Neural progenitor cell (in vitro differentiated cells): ENCODE data around the gene SUSD1. TPM values are rescaled to one million over a fixed set of nuclear protein-coding genes. Genes with fewer than 3 reads are reported as not detected.
A peak's percentile ranks its signal among the peaks of the same experiment; 100 is the strongest.

ENCODE experiments used
- DNase-seq: peaks from one replicate; pipeline ENCODE4 v3.0.0-alpha.2; 2016; ENCODE audit warnings: low spot score
- H2AFZ ChIP-seq: fragments of 200-600 bp; sonication (generic); replicated peaks from 2 replicates; pipeline ENCODE4 v1.6.1; 2016; ENCODE audit warnings: antibody characterized with exemption
- H3F3A ChIP-seq: fragments of 200-600 bp; sonication (generic); 2 replicates; pipeline ENCODE4 v1.6.1; 2016; ENCODE audit warnings: antibody characterized with exemption, low read depth
- H3K27ac ChIP-seq: fragments of 200-600 bp; sonication (generic); 2 replicates; pipeline ENCODE4 v1.5.1; 2016; ENCODE audit warnings: mild to moderate bottlenecking
- H3K27me3 ChIP-seq: fragments of 200-600 bp; sonication (generic); 2 replicates; pipeline ENCODE4 v1.6.1; 2016; ENCODE audit warnings: mild to moderate bottlenecking, moderate library complexity
- H3K36me3 ChIP-seq: fragments of 200-600 bp; sonication (generic); 2 replicates; pipeline ENCODE4 v1.5.1; 2016
- H3K4me1 ChIP-seq: fragments of 200-600 bp; sonication (generic); 2 replicates; pipeline ENCODE4 v1.6.1; 2016; ENCODE audit warnings: mixed run types
- H3K4me2 ChIP-seq: fragments of 200-600 bp; sonication (generic); 2 replicates; pipeline ENCODE4 v1.6.1; 2016
- H3K4me3 ChIP-seq: fragments of 200-600 bp; sonication (generic); 2 replicates; pipeline ENCODE4 v1.5.1; 2016
- H3K79me2 ChIP-seq: fragments of 200-600 bp; sonication (generic); 2 replicates; pipeline ENCODE4 v1.6.1; 2016; ENCODE audit warnings: low read depth
- H3K9ac ChIP-seq: fragments of 200-600 bp; sonication (generic); 2 replicates; pipeline ENCODE4 v1.6.1; 2016
- H3K9me3 ChIP-seq: fragments of 200-600 bp; sonication (generic); 2 replicates; pipeline ENCODE4 v1.5.1; 2016; ENCODE audit warnings: low read depth
- H4K20me1 ChIP-seq: fragments of 200-600 bp; sonication (generic); 2 replicates; pipeline ENCODE4 v1.6.1; 2016; ENCODE audit warnings: low read depth
- H3K27ac Mint-ChIP-seq: 3 replicates; pipeline ENCODE4 v1.8.0; 2021; ENCODE audit warnings: mixed read lengths
- H3K27me3 Mint-ChIP-seq: 2 replicates; pipeline ENCODE4 v1.8.0; 2022; ENCODE audit warnings: low read depth, mild to moderate bottlenecking, inconsistent platforms, moderate library complexity, mixed read lengths; ENCODE audit not compliant: insufficient read depth
- H3K36me3 Mint-ChIP-seq: 3 replicates; pipeline ENCODE4 v1.8.0; 2021; ENCODE audit warnings: mixed read lengths
- H3K4me1 Mint-ChIP-seq: 3 replicates; pipeline ENCODE4 v1.8.0; 2021; ENCODE audit warnings: mixed read lengths
- H3K4me3 Mint-ChIP-seq: 3 replicates; pipeline ENCODE4 v1.8.0; 2021; ENCODE audit warnings: mild to moderate bottlenecking, moderate library complexity, mixed read lengths
- H3K9me3 Mint-ChIP-seq: 3 replicates; pipeline ENCODE4 v1.8.0; 2020; ENCODE audit warnings: mixed read lengths
- CTCF ChIP-seq: fragments of 200-600 bp; sonication (generic); IDR thresholded peaks from 2 replicates; pipeline ENCODE4 v1.5.1; 2017; ENCODE audit warnings: antibody characterized with exemption, mild to moderate bottlenecking
- EZH2 ChIP-seq: fragments of 200-600 bp; sonication (generic); IDR thresholded peaks from 2 replicates; pipeline ENCODE4 v1.6.1; 2017; ENCODE audit warnings: antibody characterized with exemption, mild to moderate bottlenecking, moderate library complexity
- EZH2phosphoT487 ChIP-seq: fragments of 200-600 bp; sonication (generic); IDR thresholded peaks from 2 replicates; pipeline ENCODE4 v1.6.1; 2017; ENCODE audit warnings: antibody characterized with exemption
- total RNA-seq: library from RNA; depleted of rRNA; stranded (reverse); fragments of >200 nt; gene quantifications from 2 replicates; pipeline ENCODE4 v1.2.3, GENCODE V29; 2015; ENCODE audit warnings: low replicate concordance

SUSD1 gene
- total RNA-seq, 1 donor from 2014 or later = 12.0 TPM

- Histone ChIP-seq H3K4me2 (no peak overlapping the region), H3K36me3 (no peaks in the 10 kb centered on the region), H4K20me1 (no peaks in the 10 kb centered on the region), H3K27me3 (no peaks in the 10 kb centered on the region), H3F3A (peaks cover 20% of the 10 kb centered on the region), H3K4me3 (no peak overlapping the region), H3K9me3 (no peaks in the 10 kb centered on the region), H3K79me2 (no peaks in the 10 kb centered on the region), H3K27ac (no peak overlapping the region), H3K9ac (no peak overlapping the region), H3K4me1 (peaks cover 17% of the 10 kb centered on the region), H2AFZ (no peak overlapping the region)
- no peak overlapping the region for H3K4me3 Mint-ChIP-seq
- no peak for DNase-seq
- peaks cover 4% of the 10 kb centered on the region for H3K9me3 Mint-ChIP-seq
- H3K27ac Mint-ChIP-seq = no peak overlapping the region
- peaks cover 6% of the 10 kb centered on the region for H3K27me3 Mint-ChIP-seq
- TF ChIP-seq EZH2phosphoT487 (no peak), CTCF (no peak), EZH2 (no peak)
- H3K36me3 Mint-ChIP-seq = no peaks in the 10 kb centered on the region
- H3K4me1 Mint-ChIP-seq = peaks cover 31% of the 10 kb centered on the region
Measured at GRCh38 chr9:112009656-112010055, 165.4 kb downstream of the SUSD1 start.

GRCh38 chr9:112007575-112008240 is 167.4 kb downstream of the SUSD1 start:
- H3K4me3 Mint-ChIP-seq = no peak overlapping the region
- Histone ChIP-seq H3K4me1 (peaks cover 17% of the 10 kb centered on the region), H3K36me3 (no peaks in the 10 kb centered on the region), H4K20me1 (no peaks in the 10 kb centered on the region), H3K9me3 (no peaks in the 10 kb centered on the region), H3F3A (peaks cover 20% of the 10 kb centered on the region), H3K9ac (no peak overlapping the region), H3K4me2 (no peak overlapping the region), H3K27me3 (no peaks in the 10 kb centered on the region), H3K4me3 (no peak overlapping the region), H3K79me2 (no peaks in the 10 kb centered on the region), H2AFZ (no peak overlapping the region), H3K27ac (no peak overlapping the region)
- peaks cover 6% of the 10 kb centered on the region for H3K27me3 Mint-ChIP-seq
- no peak for TF ChIP-seq CTCF
- TF ChIP-seq EZH2 = no peak
- TF ChIP-seq EZH2phosphoT487 = no peak
- peaks cover 4% of the 10 kb centered on the region for H3K9me3 Mint-ChIP-seq
- peaks cover 33% of the 10 kb centered on the region for H3K4me1 Mint-ChIP-seq
- no peaks in the 10 kb centered on the region for H3K36me3 Mint-ChIP-seq
- peak overlapping the region; percentile 42 for H3K27ac Mint-ChIP-seq
- DNase-seq = no peak

- Histone ChIP-seq H3K36me3 (no peaks in the 10 kb centered on the region), H3K9me3 (no peaks in the 10 kb centered on the region), H3K4me3 (no peak overlapping the region), H4K20me1 (no peaks in the 10 kb centered on the region), H3F3A (peaks cover 20% of the 10 kb centered on the region), H3K79me2 (no peaks in the 10 kb centered on the region), H3K9ac (no peak overlapping the region), H3K27me3 (no peaks in the 10 kb centered on the region), H3K27ac (peak overlapping the region; percentile 12), H2AFZ (no peak overlapping the region), H3K4me2 (peak overlapping the region; percentile 56), H3K4me1 (peaks cover 17% of the 10 kb centered on the region)
- peaks cover 33% of the 10 kb centered on the region for H3K4me1 Mint-ChIP-seq
- DNase-seq = peak; percentile 50
- TF ChIP-seq EZH2phosphoT487 (no peak), CTCF (no peak), EZH2 (no peak)
- H3K36me3 Mint-ChIP-seq = no peaks in the 10 kb centered on the region
- peak overlapping the region; percentile 96 for H3K27ac Mint-ChIP-seq
- peaks cover 4% of the 10 kb centered on the region for H3K9me3 Mint-ChIP-seq
- peak overlapping the region; percentile 67 for H3K4me3 Mint-ChIP-seq
- peaks cover 6% of the 10 kb centered on the region for H3K27me3 Mint-ChIP-seq
Measured at GRCh38 chr9:112006361-112007020, 168.6 kb downstream of the SUSD1 start.
